ENCODE results near the gene RADIL. TPM values are rescaled to one million over a fixed set of nuclear protein-coding genes. Genes with fewer than 3 reads are reported as not detected.

Gene RADIL
- polyA plus RNA-seq, 3 donors, result not detected

DNA sequence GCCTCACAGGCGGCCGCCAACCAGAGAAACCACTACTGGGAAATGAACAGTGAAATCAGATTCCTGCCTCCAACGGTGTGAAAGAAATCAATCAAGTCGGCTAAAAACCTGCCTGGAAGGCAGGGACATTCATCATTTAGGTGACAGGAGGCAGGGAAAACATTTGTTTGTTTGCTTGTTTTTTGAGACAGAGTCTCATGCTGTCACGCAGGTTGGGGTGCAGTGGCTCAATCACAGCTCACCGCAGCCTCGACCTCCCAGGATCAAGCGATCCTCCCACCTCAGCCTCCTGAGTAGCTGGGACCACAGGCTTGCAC, 77.6 kb downstream of the RADIL start:
- Mint-ChIP-seq H3K4me3 (no peak overlapping the region), H3K36me3 (no peaks in the 10 kb centered on the region), H3K9me3 (peaks cover 0 to 6% (median 0%) of the 10 kb centered on the region in 7 donors), H3K4me1 (peaks cover 6% of the 10 kb centered on the region), H3K27ac (no peak overlapping the region), H3K27me3 (ENCODE audit: low read depth in 3 of 3) (peaks cover 39 to 53% (median 41%) of the 10 kb centered on the region in 3 donors)
- WGBS (ENCODE audit: insufficient coverage), result 66% methylated on average over 4 of the region's 8 CpGs
- no peak for DNase-seq
- no peak overlapping the region for H3K4me2 ChIP-seq (replicated peaks; ENCODE audit: extremely low read depth, low read length, poor library complexity, severe bottlenecking)
- H3K36me3 ChIP-seq (replicated peaks in 1 of 2; ENCODE audit: control insufficient read depth in 1 of 2, insufficient read depth in 2 of 2, low read length in 2 of 2), result no peaks in the 10 kb centered on the region
- H3K27me3 ChIP-seq (ENCODE audit: control insufficient read depth in 2 of 2, insufficient read depth in 2 of 2, low read length in 2 of 2), result peaks cover 2 to 39% of the 10 kb centered on the region in 2 donors
- intact Hi-C loops (cut with micrococcal nuclease), result no loop called here
- no peak overlapping the region for H3K4me3 ChIP-seq (replicated peaks in 1 of 3; ENCODE audit: low read depth in 2 of 3, low read length in 3 of 3)
- no peak overlapping the region for H2AFZ ChIP-seq (ENCODE audit: insufficient read depth, low read depth, low read length, poor library complexity, severe bottlenecking)
- TF ChIP-seq, protein P1, sequence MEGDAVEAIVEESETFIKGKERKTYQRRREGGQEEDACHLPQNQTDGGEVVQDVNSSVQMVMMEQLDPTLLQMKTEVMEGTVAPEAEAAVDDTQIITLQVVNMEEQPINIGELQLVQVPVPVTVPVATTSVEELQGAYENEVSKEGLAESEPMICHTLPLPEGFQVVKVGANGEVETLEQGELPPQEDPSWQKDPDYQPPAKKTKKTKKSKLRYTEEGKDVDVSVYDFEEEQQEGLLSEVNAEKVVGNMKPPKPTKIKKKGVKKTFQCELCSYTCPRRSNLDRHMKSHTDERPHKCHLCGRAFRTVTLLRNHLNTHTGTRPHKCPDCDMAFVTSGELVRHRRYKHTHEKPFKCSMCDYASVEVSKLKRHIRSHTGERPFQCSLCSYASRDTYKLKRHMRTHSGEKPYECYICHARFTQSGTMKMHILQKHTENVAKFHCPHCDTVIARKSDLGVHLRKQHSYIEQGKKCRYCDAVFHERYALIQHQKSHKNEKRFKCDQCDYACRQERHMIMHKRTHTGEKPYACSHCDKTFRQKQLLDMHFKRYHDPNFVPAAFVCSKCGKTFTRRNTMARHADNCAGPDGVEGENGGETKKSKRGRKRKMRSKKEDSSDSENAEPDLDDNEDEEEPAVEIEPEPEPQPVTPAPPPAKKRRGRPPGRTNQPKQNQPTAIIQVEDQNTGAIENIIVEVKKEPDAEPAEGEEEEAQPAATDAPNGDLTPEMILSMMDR (IDR thresholded peaks at IDR 0.05), result no peak
- no peaks in the 10 kb centered on the region for H3K79me2 ChIP-seq (ENCODE audit: insufficient read depth, low read length)
- no peak overlapping the region for H3K27ac ChIP-seq (ENCODE audit: low read depth in 1 of 2, low read length in 2 of 2)
- no peaks in the 10 kb centered on the region for H3K9me3 ChIP-seq (replicated peaks in 1 of 2; ENCODE audit: control insufficient read depth in 1 of 2, insufficient read depth in 1 of 2, low read length in 2 of 2)
- no peak overlapping the region for H3K9ac ChIP-seq (ENCODE audit: insufficient read depth, low read length, poor library complexity, severe bottlenecking)
- no peaks in the 10 kb centered on the region for H4K20me1 ChIP-seq (ENCODE audit: insufficient read depth, low read length)
- H3K4me1 ChIP-seq (ENCODE audit: control insufficient read depth in 1 of 2, insufficient read depth in 2 of 2, low read length in 2 of 2), result peaks cover 0 to 7% of the 10 kb centered on the region in 2 donors

DNA sequence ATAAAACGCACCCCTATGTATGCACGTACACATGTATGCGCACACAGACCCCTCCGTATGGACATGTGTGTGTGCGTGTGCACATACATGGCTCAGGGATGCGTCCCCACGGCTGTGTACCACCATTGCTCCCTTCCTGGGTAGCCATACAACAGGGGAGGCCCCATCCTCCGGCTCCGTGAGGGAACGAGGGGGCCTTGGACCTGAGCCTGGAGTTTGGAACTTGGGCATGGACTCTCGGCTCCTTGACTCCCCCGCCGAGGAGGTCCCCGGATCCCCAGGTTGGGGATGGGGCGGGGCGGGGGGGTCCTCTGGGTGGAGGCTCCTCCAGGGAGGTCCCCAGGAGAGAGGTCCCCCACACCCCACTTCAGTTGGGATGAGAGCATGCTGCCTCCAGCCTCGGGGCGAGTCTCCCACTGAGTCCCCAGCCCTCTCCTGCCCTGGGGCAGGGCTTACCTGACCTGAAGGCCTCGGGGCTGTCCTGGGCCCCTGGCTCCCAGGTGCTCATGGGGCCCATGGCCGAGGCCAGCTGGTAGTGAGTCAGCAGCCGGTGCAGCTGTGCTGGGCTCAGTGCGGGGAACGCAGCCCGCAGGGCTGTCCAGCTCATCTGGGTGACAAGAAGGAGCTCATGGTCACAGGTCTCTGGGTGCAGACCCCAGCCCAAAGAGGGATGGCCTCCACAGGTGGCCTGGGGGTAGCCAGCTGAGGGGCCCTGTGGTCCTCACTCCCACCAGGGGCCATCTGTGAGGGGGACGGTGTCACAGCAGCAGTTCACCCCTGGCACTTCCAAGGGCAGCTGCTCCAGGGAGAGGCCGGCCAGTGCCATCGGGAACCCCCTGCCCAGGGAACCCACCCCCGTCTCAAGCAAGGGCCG, 78.2 kb downstream of the RADIL start:
- Mint-ChIP-seq H3K4me1 (peaks cover 6% of the 10 kb centered on the region), H3K36me3 (no peaks in the 10 kb centered on the region), H3K9me3 (peaks cover 0 to 6% (median 0%) of the 10 kb centered on the region in 7 donors), H3K4me3 (no peak overlapping the region), H3K27ac (no peak overlapping the region), H3K27me3 (ENCODE audit: low read depth in 3 of 3) (peaks cover 33 to 47% (median 35%) of the 10 kb centered on the region in 3 donors)
- H3K9me3 ChIP-seq (replicated peaks in 1 of 2; ENCODE audit: control insufficient read depth in 1 of 2, insufficient read depth in 1 of 2, low read length in 2 of 2), result no peaks in the 10 kb centered on the region
- no peak overlapping the region for H3K4me2 ChIP-seq (replicated peaks; ENCODE audit: extremely low read depth, low read length, poor library complexity, severe bottlenecking)
- WGBS (ENCODE audit: insufficient coverage), result 89% methylated on average over 27 of the region's 29 CpGs
- intact Hi-C loops (cut with micrococcal nuclease), result no loop called here
- H3K79me2 ChIP-seq (ENCODE audit: insufficient read depth, low read length), result no peaks in the 10 kb centered on the region
- no peak overlapping the region for H2AFZ ChIP-seq (ENCODE audit: insufficient read depth, low read depth, low read length, poor library complexity, severe bottlenecking)
- peaks cover 0 to 7% of the 10 kb centered on the region in 2 donors for H3K4me1 ChIP-seq (ENCODE audit: control insufficient read depth in 1 of 2, insufficient read depth in 2 of 2, low read length in 2 of 2)
- H4K20me1 ChIP-seq (ENCODE audit: insufficient read depth, low read length), result no peaks in the 10 kb centered on the region
- H3K27me3 ChIP-seq (ENCODE audit: control insufficient read depth in 2 of 2, insufficient read depth in 2 of 2, low read length in 2 of 2), result peaks cover 2 to 33% of the 10 kb centered on the region in 2 donors
- H3K27ac ChIP-seq (ENCODE audit: low read depth in 1 of 2, low read length in 2 of 2), result no peak overlapping the region
- TF ChIP-seq, protein P1 (IDR thresholded peaks at IDR 0.05), result no peak
- H3K9ac ChIP-seq (ENCODE audit: insufficient read depth, low read length, poor library complexity, severe bottlenecking), result no peak overlapping the region
- H3K4me3 ChIP-seq (replicated peaks in 1 of 3; ENCODE audit: low read depth in 2 of 3, low read length in 3 of 3), result no peak overlapping the region
- H3K36me3 ChIP-seq (replicated peaks in 1 of 2; ENCODE audit: control insufficient read depth in 1 of 2, insufficient read depth in 2 of 2, low read length in 2 of 2), result no peaks in the 10 kb centered on the region
- no peak for DNase-seq
